HUES48 (cell line): ENCODE results near the gene FOXI1.

Experiments
- H3K27ac ChIP-seq: one replicate; pipeline ENCODE4 v1.7.0; 2013; ENCODE audit warnings: low read depth, low read length, inconsistent platforms
- H3K27me3 ChIP-seq: 2 replicates; pipeline ENCODE4 v1.6.1; 2013; ENCODE audit warnings: mild to moderate bottlenecking, low read length; ENCODE audit not compliant: control insufficient read depth, insufficient read depth
- H3K36me3 ChIP-seq: 2 replicates; pipeline ENCODE4 v1.6.1; 2013; ENCODE audit warnings: low read length; ENCODE audit not compliant: control insufficient read depth, insufficient read depth
- H3K4me1 ChIP-seq: 2 replicates; pipeline ENCODE4 v1.6.1; 2013; ENCODE audit warnings: mild to moderate bottlenecking, low read length; ENCODE audit not compliant: control insufficient read depth, insufficient read depth
- H3K4me3 ChIP-seq: 2 replicates; pipeline ENCODE4 v1.5.1; 2013; ENCODE audit warnings: mild to moderate bottlenecking, low read depth, low read length
- H3K9ac ChIP-seq: 2 replicates; pipeline ENCODE4 v1.6.1; 2013; ENCODE audit warnings: mild to moderate bottlenecking, low read depth, low read length, moderate library complexity
- H3K9me3 ChIP-seq: 2 replicates; pipeline ENCODE4 v1.6.1; 2013; ENCODE audit warnings: low read length; ENCODE audit not compliant: control insufficient read depth, insufficient read depth

FOXI1 gene

GRCh38 chr5:170110403-170111087 lies 4.8 kb downstream of the FOXI1 start:
- Histone ChIP-seq H3K4me1 (peaks cover 28% of the 10 kb centered on the region), H3K4me3 (no peak overlapping the region), H3K27me3 (peaks cover 72% of the 10 kb centered on the region), H3K27ac (no peak overlapping the region), H3K9me3 (no peaks in the 10 kb centered on the region), H3K36me3 (no peaks in the 10 kb centered on the region), H3K9ac (no peak overlapping the region)

GRCh38 chr5:170111088-170111785 lies 5.5 kb downstream of the FOXI1 start:
- Histone ChIP-seq H3K4me1 (peaks cover 28% of the 10 kb centered on the region), H3K9ac (no peak overlapping the region), H3K36me3 (no peaks in the 10 kb centered on the region), H3K4me3 (no peak overlapping the region), H3K27me3 (peaks cover 72% of the 10 kb centered on the region), H3K27ac (no peak overlapping the region), H3K9me3 (no peaks in the 10 kb centered on the region)

GRCh38 chr5:170112876-170113521 lies 7.3 kb downstream of the FOXI1 start:
- Histone ChIP-seq H3K27me3 (peaks cover 54% of the 10 kb centered on the region), H3K9me3 (no peaks in the 10 kb centered on the region), H3K4me3 (no peak overlapping the region), H3K36me3 (no peaks in the 10 kb centered on the region), H3K27ac (peak overlapping the region; percentile 7), H3K4me1 (peaks cover 28% of the 10 kb centered on the region), H3K9ac (no peak overlapping the region)

GRCh38 chr5:170113522-170113900 lies 7.8 kb downstream of the FOXI1 start:
- no peak overlapping the region for H3K9ac ChIP-seq
- no peak overlapping the region for H3K4me3 ChIP-seq
- no peak overlapping the region for H3K27ac ChIP-seq
- H3K36me3 ChIP-seq = no peaks in the 10 kb centered on the region
- H3K9me3 ChIP-seq = no peaks in the 10 kb centered on the region
- peaks cover 49% of the 10 kb centered on the region for H3K27me3 ChIP-seq
- H3K4me1 ChIP-seq = peaks cover 28% of the 10 kb centered on the region

GRCh38 chr5:170114271-170114670 lies 8.6 kb downstream of the FOXI1 start:
- Histone ChIP-seq H3K27me3 (peaks cover 41% of the 10 kb centered on the region), H3K4me3 (no peak overlapping the region), H3K9ac (no peak overlapping the region), H3K36me3 (no peaks in the 10 kb centered on the region), H3K4me1 (peaks cover 24% of the 10 kb centered on the region), H3K27ac (no peak overlapping the region), H3K9me3 (no peaks in the 10 kb centered on the region)

- H3K27me3 ChIP-seq = peaks cover 25% of the 10 kb centered on the region
- H3K27ac ChIP-seq = no peak overlapping the region
- no peaks in the 10 kb centered on the region for H3K36me3 ChIP-seq
- H3K4me1 ChIP-seq = peaks cover 14% of the 10 kb centered on the region
- H3K4me3 ChIP-seq = no peak overlapping the region
- no peaks in the 10 kb centered on the region for H3K9me3 ChIP-seq
- H3K9ac ChIP-seq = no peak overlapping the region
Observed at GRCh38 chr5:170115925-170116324, 10.2 kb downstream of the FOXI1 start.

- peaks cover 8% of the 10 kb centered on the region for H3K4me1 ChIP-seq
- H3K36me3 ChIP-seq = no peaks in the 10 kb centered on the region
- no peak overlapping the region for H3K9ac ChIP-seq
- H3K9me3 ChIP-seq = no peaks in the 10 kb centered on the region
- H3K27ac ChIP-seq = no peak overlapping the region
- H3K27me3 ChIP-seq = peaks cover 10% of the 10 kb centered on the region
- no peak overlapping the region for H3K4me3 ChIP-seq
Observed at GRCh38 chr5:170117736-170118135, 12.0 kb downstream of the FOXI1 start.

- no peak overlapping the region for H3K9ac ChIP-seq
- H3K27me3 ChIP-seq = no peaks in the 10 kb centered on the region
- no peak overlapping the region for H3K27ac ChIP-seq
- no peaks in the 10 kb centered on the region for H3K9me3 ChIP-seq
- H3K4me1 ChIP-seq = no peaks in the 10 kb centered on the region
- H3K4me3 ChIP-seq = no peak overlapping the region
- no peaks in the 10 kb centered on the region for H3K36me3 ChIP-seq
Observed at GRCh38 chr5:170120576-170120975, 14.9 kb downstream of the FOXI1 start.

GRCh38 chr5:170121321-170121720 lies 15.6 kb downstream of the FOXI1 start:
- H3K4me3 ChIP-seq = no peak overlapping the region
- H3K27ac ChIP-seq = no peak overlapping the region
- H3K9me3 ChIP-seq = no peaks in the 10 kb centered on the region
- no peaks in the 10 kb centered on the region for H3K36me3 ChIP-seq
- no peak overlapping the region for H3K9ac ChIP-seq
- no peaks in the 10 kb centered on the region for H3K4me1 ChIP-seq
- no peaks in the 10 kb centered on the region for H3K27me3 ChIP-seq

GRCh38 chr5:170126061-170126460 lies 20.4 kb downstream of the FOXI1 start:
- Histone ChIP-seq H3K27me3 (no peaks in the 10 kb centered on the region), H3K27ac (no peak overlapping the region), H3K4me3 (no peak overlapping the region), H3K9ac (no peak overlapping the region), H3K4me1 (no peaks in the 10 kb centered on the region), H3K36me3 (no peaks in the 10 kb centered on the region), H3K9me3 (no peaks in the 10 kb centered on the region)

GRCh38 chr5:170126626-170127025 lies 20.9 kb downstream of the FOXI1 start:
- no peak overlapping the region for H3K27ac ChIP-seq
- no peak overlapping the region for H3K4me3 ChIP-seq
- no peaks in the 10 kb centered on the region for H3K4me1 ChIP-seq

More at GRCh38 chr5:170126626-170127025, 20.9 kb downstream of the FOXI1 start:
- Histone ChIP-seq H3K36me3 (no peaks in the 10 kb centered on the region), H3K9ac (no peak overlapping the region), H3K9me3 (no peaks in the 10 kb centered on the region), H3K27me3 (no peaks in the 10 kb centered on the region)
